Mammary epithelial cell (primary cell): ENCODE measurements around the gene DERL2.

Experiments
- CTCF ChIP-seq, 2 donors: IDR thresholded peaks in 1 of 2; conservative IDR thresholded peaks in 1 of 2; 2 replicates each; pipeline ENCODE4 v1.5.1; 2011 to 2012; ENCODE audit warnings: inconsistent platforms in 2 of 2, low read length in 2 of 2, mild to moderate bottlenecking in 2 of 2, control low read depth in 1 of 2, low read depth in 1 of 2; ENCODE audit not compliant: insufficient read depth in 1 of 2; ENCODE audit errors: extremely low read depth in 1 of 2
- EZH2 ChIP-seq: IDR thresholded peaks from 2 replicates; pipeline ENCODE4 v1.6.1; 2012; ENCODE audit warnings: low read length, inconsistent platforms, borderline replicate concordance

GRCh38 chr17:5424909-5425308 lies 61.1 kb downstream of the DERL2 start:
- TF ChIP-seq CTCF (conservative IDR thresholded peaks at IDR 0.05 in 1 of 2, IDR thresholded peaks at IDR 0.05 in 1 of 2; ENCODE audit: extremely low read depth in 1 of 2, insufficient read depth in 1 of 2, low read depth in 1 of 2, low read length in 2 of 2) (no peak), EZH2 (no peak)
